Measurements from ENCODE around the gene MSN. TPM values are rescaled to one million over a fixed set of nuclear protein-coding genes. Genes with fewer than 3 reads are reported as not detected.

Gene MSN
- total RNA-seq, 1 experiment from 2014 or later = 91.2 TPM

GRCh38 chrX:65697211-65697641 lies 29.8 kb downstream of the MSN start (continued):
- TF ChIP-seq HMGXB4 (CRISPR knock-in tag; IDR thresholded peaks at IDR 0.05) (no peak), MLX (CRISPR knock-in tag; IDR thresholded peaks at IDR 0.05) (no peak), CDX4 (CRISPR knock-in tag; IDR thresholded peaks at IDR 0.05; ENCODE audit: borderline replicate concordance) (no peak), PREB (CRISPR knock-in tag; IDR thresholded peaks at IDR 0.05; ENCODE audit: borderline replicate concordance) (no peak)

- DNase-seq (ENCODE audit: low spot score) (no peak), ATAC-seq (peak; percentile 56)
- ChIA-PET CTCF (no interaction called here), POLR2A (no interaction called here)
- Mint-ChIP-seq H3K27ac (peak overlapping the region; percentile 70), H3K9me3 (no peaks in the 10 kb centered on the region), H3K4me1 (peaks cover 39% of the 10 kb centered on the region), H3K27me3 (ENCODE audit: low read depth) (no peaks in the 10 kb centered on the region), H3K4me3 (no peak overlapping the region; the same call in 1 of the 2 replicates), H3K36me3 (no peaks in the 10 kb centered on the region; the same call in 1 of the 2 replicates)
- TF ChIP-seq CREB1 (CRISPR knock-in tag; IDR thresholded peaks at IDR 0.05) = no peak
- TF ChIP-seq E2F1 (CRISPR knock-in tag; IDR thresholded peaks at IDR 0.05) = no peak
- no peak for TF ChIP-seq NR2C2 (CRISPR knock-in tag; IDR thresholded peaks at IDR 0.05)
- no peak for TF ChIP-seq USF1 (CRISPR knock-in tag; IDR thresholded peaks at IDR 0.05)
- TF ChIP-seq AR (CRISPR knock-in tag; IDR thresholded peaks at IDR 0.05) = no peak
- no peak for TF ChIP-seq NFYB (CRISPR knock-in tag; conservative IDR thresholded peaks at IDR 0.05; ENCODE audit: low read depth)
- no peak for TF ChIP-seq MAX (CRISPR knock-in tag; IDR thresholded peaks at IDR 0.05)
- TF ChIP-seq TCF7 (CRISPR knock-in tag; IDR thresholded peaks at IDR 0.05; ENCODE audit: low read depth) = no peak
- TF ChIP-seq JUN (CRISPR knock-in tag; IDR thresholded peaks at IDR 0.05) = no peak
- TF ChIP-seq ZSCAN18 (CRISPR knock-in tag; IDR thresholded peaks at IDR 0.05) = no peak
- no peak for TF ChIP-seq ZNF425 (CRISPR knock-in tag; conservative IDR thresholded peaks at IDR 0.05)
- TF ChIP-seq FOXP1 (CRISPR knock-in tag; IDR thresholded peaks at IDR 0.05; ENCODE audit: borderline replicate concordance) = no peak
Measured at GRCh38 chrX:65697915-65698796, 30.7 kb downstream of the MSN start.

All from WTC11 (cell line).